A673 (cell line): ENCODE results near the gene DHX38. TPM values are rescaled to one million over a fixed set of nuclear protein-coding genes. Genes with fewer than 3 reads are reported as not detected.

Experiments used
- BruUV-seq: library from RNA; stranded (reverse); fragments of 400-500 nt; replicated peaks from 2 replicates; lab custom pipeline; 2021; lab: Mats Ljungman, UMichigan
- CTCF ChIA-PET: fragments of 300-600 bp; sonication (Branson Sonifier 250); formaldehyde crosslinking; loops from one replicate; lab custom pipeline; 2022; ENCODE audit warnings: antibody characterized with exemption; lab: Charles Lee
- POLR2A ChIA-PET: fragments of 300-600 bp; sonication (Branson Sonifier 250); formaldehyde crosslinking; loops from one replicate; lab custom pipeline; 2022; ENCODE audit warnings: antibody characterized with exemption; ENCODE audit not compliant: low non-redundant PET; lab: Charles Lee
- DNase-seq: peaks from one replicate; pipeline ENCODE4 v3.0.0-alpha.2; 2015; ENCODE audit warnings: low spot score
- H3K27ac ChIP-seq: fragments of 200-600 bp; sonication (generic); 2 replicates; pipeline ENCODE4 v1.5.1; 2016; ENCODE audit warnings: mixed run types, low read depth, mild to moderate bottlenecking, mixed read lengths, antibody characterized with exemption, low read length; ENCODE audit not compliant: poor library complexity, severe bottlenecking
- H3K27me3 ChIP-seq: fragments of 200-600 bp; sonication (generic); replicated peaks from 2 replicates; pipeline ENCODE4 v1.6.1; 2017; ENCODE audit warnings: mixed run types, low read depth, mild to moderate bottlenecking, mixed read lengths, antibody characterized with exemption, low read length; ENCODE audit not compliant: insufficient read depth, poor library complexity
- H3K36me3 ChIP-seq: fragments of 200-600 bp; sonication (generic); 2 replicates; pipeline ENCODE4 v1.6.1; 2016; ENCODE audit warnings: mixed run types, mild to moderate bottlenecking, mixed read lengths, antibody characterized with exemption, low read length; ENCODE audit not compliant: insufficient read depth, poor library complexity, severe bottlenecking
- H3K4me1 ChIP-seq: fragments of 200-600 bp; sonication (generic); 2 replicates; pipeline ENCODE4 v1.6.1; 2017; ENCODE audit warnings: mixed run types, mild to moderate bottlenecking, mixed read lengths, antibody characterized with exemption, low read length; ENCODE audit not compliant: insufficient read depth, poor library complexity, severe bottlenecking
- H3K4me3 ChIP-seq: fragments of 200-600 bp; sonication (generic); 2 replicates; pipeline ENCODE4 v1.5.1; 2016; ENCODE audit warnings: low read depth, mixed run types, mild to moderate bottlenecking, mixed read lengths, low read length; ENCODE audit not compliant: poor library complexity, severe bottlenecking
- H3K9me3 ChIP-seq: fragments of 200-600 bp; sonication (generic); 2 replicates; pipeline ENCODE4 v1.6.1; 2016; ENCODE audit warnings: mixed run types, low read depth, mild to moderate bottlenecking, mixed read lengths, antibody characterized with exemption, low read length; ENCODE audit not compliant: poor library complexity, severe bottlenecking
- EZH2 ChIP-seq: fragments of 200-600 bp; sonication (generic); IDR thresholded peaks from 2 replicates; pipeline ENCODE4 v1.6.1; 2017; ENCODE audit warnings: borderline replicate concordance, low read depth, mild to moderate bottlenecking, mixed read lengths, antibody characterized with exemption, low read length; ENCODE audit not compliant: poor library complexity, severe bottlenecking
- intact Hi-C: fragments of 100-400 bp; cut with micrococcal nuclease; formaldehyde crosslinking; loops from one replicate; pipeline ENCODE4 v1.10.0; 2022; ENCODE audit not compliant: unreplicated experiment
- total RNA-seq: library from RNA; stranded (reverse); gene quantifications from 2 replicates; pipeline ENCODE4 v1.2.3, GENCODE V29; 2021
- TF ChIP-seq, protein P1 (sequence below): fragments of 300-800, 200-600 bp; sonication (generic); conservative IDR thresholded peaks from 2 replicates; pipeline ENCODE4 v1.5.1; 2017; ENCODE audit warnings: low read depth, mild to moderate bottlenecking, antibody characterized with exemption, low read length, moderate library complexity, mixed read lengths

Gene DHX38
- total RNA-seq, 1 experiment from 2014 or later, result 91.0 TPM

DNA sequence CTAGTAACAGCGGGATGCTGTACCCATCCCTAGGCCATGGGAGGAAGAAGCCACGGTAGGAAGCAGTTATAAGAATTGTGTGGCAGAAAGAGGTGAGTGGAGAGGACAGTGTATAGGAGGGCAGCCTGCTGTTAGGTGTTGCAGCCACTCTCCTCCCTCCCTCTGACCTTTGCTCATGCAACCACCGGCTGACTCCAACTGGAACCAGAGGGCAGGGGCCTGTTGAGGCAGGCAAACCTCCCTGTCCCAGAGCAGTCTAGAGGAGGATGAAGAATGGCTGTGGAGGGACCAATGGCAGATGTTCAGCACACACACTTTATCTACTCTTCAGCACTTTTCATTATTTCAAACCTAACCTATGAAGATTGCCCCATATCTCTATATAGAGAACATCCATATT is 2.4 kb upstream of the DHX38 start:
- POLR2A ChIA-PET, result no interaction called here
- no TSS peak for BruUV-seq
- intact Hi-C loops, result no loop called here
- H3K9me3 ChIP-seq, result no peaks in the 10 kb centered on the region
- TF ChIP-seq EZH2, result no peak
- TF ChIP-seq, protein P1, sequence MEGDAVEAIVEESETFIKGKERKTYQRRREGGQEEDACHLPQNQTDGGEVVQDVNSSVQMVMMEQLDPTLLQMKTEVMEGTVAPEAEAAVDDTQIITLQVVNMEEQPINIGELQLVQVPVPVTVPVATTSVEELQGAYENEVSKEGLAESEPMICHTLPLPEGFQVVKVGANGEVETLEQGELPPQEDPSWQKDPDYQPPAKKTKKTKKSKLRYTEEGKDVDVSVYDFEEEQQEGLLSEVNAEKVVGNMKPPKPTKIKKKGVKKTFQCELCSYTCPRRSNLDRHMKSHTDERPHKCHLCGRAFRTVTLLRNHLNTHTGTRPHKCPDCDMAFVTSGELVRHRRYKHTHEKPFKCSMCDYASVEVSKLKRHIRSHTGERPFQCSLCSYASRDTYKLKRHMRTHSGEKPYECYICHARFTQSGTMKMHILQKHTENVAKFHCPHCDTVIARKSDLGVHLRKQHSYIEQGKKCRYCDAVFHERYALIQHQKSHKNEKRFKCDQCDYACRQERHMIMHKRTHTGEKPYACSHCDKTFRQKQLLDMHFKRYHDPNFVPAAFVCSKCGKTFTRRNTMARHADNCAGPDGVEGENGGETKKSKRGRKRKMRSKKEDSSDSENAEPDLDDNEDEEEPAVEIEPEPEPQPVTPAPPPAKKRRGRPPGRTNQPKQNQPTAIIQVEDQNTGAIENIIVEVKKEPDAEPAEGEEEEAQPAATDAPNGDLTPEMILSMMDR, result no peak
- no peaks in the 10 kb centered on the region for H3K27me3 ChIP-seq
- CTCF ChIA-PET, result no interaction called here
- H3K4me1 ChIP-seq, result peaks cover 8% of the 10 kb centered on the region
- H3K4me3 ChIP-seq, result no peak overlapping the region
- peaks cover 46% of the 10 kb centered on the region for H3K36me3 ChIP-seq
- DNase-seq, result no peak
- H3K27ac ChIP-seq, result no peak overlapping the region

DNA sequence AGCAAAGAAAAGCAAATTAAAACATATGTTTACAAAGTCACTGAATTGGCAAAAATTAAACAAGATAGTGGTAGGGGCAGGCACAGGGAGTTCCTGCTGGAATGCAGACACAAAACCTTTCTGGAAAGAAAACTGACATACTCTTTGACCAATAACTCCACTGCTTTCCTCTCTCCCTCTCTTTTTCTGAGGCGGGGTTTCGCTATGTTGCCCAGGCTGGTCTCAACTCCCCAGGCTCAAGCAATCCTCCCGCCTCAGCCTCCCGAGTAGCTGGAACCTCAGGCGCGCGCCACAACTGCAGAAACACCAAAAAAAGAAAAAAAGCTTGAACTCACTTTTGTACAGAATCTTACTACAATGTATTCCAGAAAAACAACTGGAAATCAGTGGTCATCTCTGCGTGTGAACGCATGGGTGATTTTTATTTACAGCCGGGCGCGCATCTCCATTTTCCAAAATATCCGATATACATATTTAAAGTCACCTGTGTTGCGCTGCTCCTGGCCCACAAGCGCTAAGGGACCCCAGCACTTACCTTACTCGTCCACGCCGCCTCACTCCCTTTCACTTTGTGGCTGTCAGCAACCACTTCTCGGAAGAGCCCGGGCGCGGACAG is 707 bp upstream of the DHX38 start:
- Histone ChIP-seq H3K9me3 (no peaks in the 10 kb centered on the region), H3K27ac (peak overlapping the region; percentile 89), H3K36me3 (peaks cover 50% of the 10 kb centered on the region), H3K4me3 (peak overlapping the region; percentile 70), H3K27me3 (no peaks in the 10 kb centered on the region), H3K4me1 (peaks cover 8% of the 10 kb centered on the region)
- ChIA-PET POLR2A (interaction anchor here (0.6 to 1.0 kb wide), 3 partner anchors 32 to 1080 kb away, joined by 3 to 7 read pairs (median 3); no protein-coding TSS in a partner anchor), CTCF (interaction anchor here (2.4 kb wide), 1 partner anchor 132 kb away, joined by 7 read pairs; no protein-coding TSS in a partner anchor)
- TSS peak; percentile 47 for BruUV-seq
- TF ChIP-seq EZH2, result no peak
- TF ChIP-seq, protein P1, result no peak
- intact Hi-C loops, result no loop called here
- DNase-seq, result peak; percentile 52

DNA sequence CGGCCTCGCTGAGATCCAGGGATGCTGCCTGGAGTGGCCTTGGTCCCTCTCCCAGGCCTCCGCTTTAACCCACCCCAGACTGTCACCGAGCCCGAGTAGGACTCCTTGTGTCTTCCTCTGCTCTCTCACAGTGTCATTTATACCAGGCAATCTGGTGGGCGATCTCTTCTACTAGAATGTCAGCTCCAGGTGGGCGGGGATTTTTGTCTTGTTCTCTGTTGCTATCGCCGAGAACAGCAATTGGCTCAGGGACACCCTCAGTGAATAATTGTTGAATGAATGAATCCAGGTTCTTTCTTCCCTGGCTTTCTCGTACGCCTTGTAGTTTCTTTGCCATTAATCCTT is 591 bp downstream of the DHX38 start:
- Histone ChIP-seq H3K4me1 (peaks cover 8% of the 10 kb centered on the region), H3K4me3 (peak overlapping the region; percentile 70), H3K27ac (peak overlapping the region; percentile 89), H3K9me3 (no peaks in the 10 kb centered on the region), H3K27me3 (no peaks in the 10 kb centered on the region), H3K36me3 (peaks cover 42% of the 10 kb centered on the region)
- BruUV-seq, result no TSS peak
- intact Hi-C loops, result no loop called here
- CTCF ChIA-PET, result interaction anchor here (0.6 to 2.4 kb wide), 2 partner anchors 56 to 133 kb away, joined by 4 to 7 read pairs; no protein-coding TSS in a partner anchor
- peak; percentile 28 for DNase-seq
- POLR2A ChIA-PET, result no interaction called here
- no peak for TF ChIP-seq EZH2
- TF ChIP-seq, protein P1, result no peak
